GM15510 (cell line): ENCODE data around the gene SDHAF2.

ENCODE experiments used
- POLR2A ChIP-seq: IDR thresholded peaks from 3 replicates; pipeline ENCODE4 v1.6.1; 2011; ENCODE audit warnings: borderline replicate concordance; ENCODE audit not compliant: insufficient read length; ENCODE audit errors: extremely low read depth

Gene SDHAF2

GRCh38 chr11:61484541-61484940 is 54.6 kb downstream of the SDHAF2 start:
- no peak for TF ChIP-seq POLR2A

GRCh38 chr11:61485080-61485479 is 55.2 kb downstream of the SDHAF2 start:
- TF ChIP-seq POLR2A, result no peak

GRCh38 chr11:61486011-61486620 is 56.2 kb downstream of the SDHAF2 start:
- no peak for TF ChIP-seq POLR2A

GRCh38 chr11:61486779-61487178 is 56.9 kb downstream of the SDHAF2 start:
- no peak for TF ChIP-seq POLR2A

- TF ChIP-seq POLR2A, result no peak
Observed at GRCh38 chr11:61487342-61488025, 57.6 kb downstream of the SDHAF2 start.

GRCh38 chr11:61488651-61489291 is 58.8 kb downstream of the SDHAF2 start:
- no peak for TF ChIP-seq POLR2A

GRCh38 chr11:61489833-61490721 is 60.2 kb downstream of the SDHAF2 start:
- no peak for TF ChIP-seq POLR2A

- TF ChIP-seq POLR2A, result no peak
Observed at GRCh38 chr11:61491736-61492395, 61.9 kb downstream of the SDHAF2 start.

GRCh38 chr11:61494381-61494961 is 64.5 kb downstream of the SDHAF2 start:
- no peak for TF ChIP-seq POLR2A

GRCh38 chr11:61495801-61496601 is 66.1 kb downstream of the SDHAF2 start:
- no peak for TF ChIP-seq POLR2A
